ENCODE results near the gene CGB8. TPM values are rescaled to one million over a fixed set of nuclear protein-coding genes. Genes with fewer than 3 reads are reported as not detected.

CGB8 gene
- total and polyA plus RNA-seq, 2 of the 4 experiments (the other 2 are of a cell fraction) = 0.48 TPM; not detected in 1

GRCh38 chr19:49064768-49065611 lies 16.1 kb upstream of the CGB8 start, which contains the start of gene NTF4:
NTF4 (minus strand) TSS chr19:49064818; CDS start chr19:49061997, 2,821 bp downstream.
- H4K8ac ChIP-seq (ENCODE audit: low read depth in 2 of 2, low read length in 2 of 2) = no peak within 1 kb of the TSS
- no peak within 1 kb of the TSS for H4K91ac ChIP-seq (ENCODE audit: insufficient read depth, low read depth, low read length)
- ATAC-seq (ENCODE audit: low read depth) (peak; percentile 81), DNase-seq (no peak)
- H2BK15ac ChIP-seq (ENCODE audit: low read depth, low read length) = no peak within 1 kb of the TSS
- peaks cover 7% of the 10 kb centered on the region; the same call in 1 of the 2 replicates for H3K9me3 ChIP-seq (ENCODE audit: control insufficient read depth, insufficient read depth, low read length)
- H3K27me3 ChIP-seq (ENCODE audit: control insufficient read depth, insufficient read depth, low read length) = peaks cover 41% of the 10 kb centered on the region
- no peak within 1 kb of the TSS for H3K56ac ChIP-seq (ENCODE audit: extremely low read depth, insufficient read depth, low read length)
- H3K36me3 ChIP-seq (ENCODE audit: control insufficient read depth, insufficient read depth, low read length) = no peaks in the 10 kb centered on the region
- H3K14ac ChIP-seq (replicated peaks; ENCODE audit: low read depth, low read length) = no peak within 1 kb of the TSS; the same call in 1 of the 2 replicates
- no peak within 1 kb of the TSS for H2BK5ac ChIP-seq (ENCODE audit: low read depth, low read length, poor library complexity, severe bottlenecking)
- in situ Hi-C loops (cut with MboI; ENCODE audit: low sequenced_read_pairs) (no loop called here), intact Hi-C loops (cut with micrococcal nuclease) (no loop called here), dilution Hi-C loops (cut with HindIII; ENCODE audit: low sequenced_read_pairs, unreplicated experiment) (no loop called here)
- no peak within 1 kb of the TSS for H4K5ac ChIP-seq (ENCODE audit: low read depth, low read length)
- H2AFZ ChIP-seq (replicated peaks; ENCODE audit: low read length, poor library complexity) = peak within 1 kb of the TSS; percentile 67
- H3K18ac ChIP-seq (ENCODE audit: low read depth, low read length) = no peak within 1 kb of the TSS
- no peak within 1 kb of the TSS for H3K27ac ChIP-seq (ENCODE audit: insufficient read depth, low read length)
- no peaks in the 10 kb centered on the region for H4K20me1 ChIP-seq (ENCODE audit: insufficient read depth, low read length)
- no peak within 1 kb of the TSS for H3K4ac ChIP-seq (ENCODE audit: low read depth, low read length)
- 5% methylated on average over 20 of the region's 53 CpGs; no CpG with 5 or more reads in 1 of the 2 experiments for WGBS, 2 experiments (ENCODE audit: extremely low coverage in 2 of 2, insufficient read length in 1 of 2)
- H3K23ac ChIP-seq (ENCODE audit: low read depth, low read length) = peak within 1 kb of the TSS; percentile 38; the same call in 1 of the 2 replicates
- H3K9me1 ChIP-seq (ENCODE audit: insufficient read depth, low read length) = no peaks in the 10 kb centered on the region
- TF ChIP-seq BHLHE40 (IDR thresholded peaks at IDR 0.05; ENCODE audit: low read depth, low read length) (0 out of 2 replicates have a peak, but pooled peaks have one; percentile 2), NFE2L2 (IDR thresholded peaks at IDR 0.05; ENCODE audit: low read depth, low read length) (no peak)
- peak within 1 kb of the TSS; percentile 52 for H3K4me2 ChIP-seq (ENCODE audit: low read depth, low read length)
- H2BK20ac ChIP-seq (ENCODE audit: low read depth, low read length) = no peak within 1 kb of the TSS
- POLR2A ChIA-PET (ENCODE audit: unreplicated experiment) = no interaction called here
- CTCF ChIA-PET = interaction anchor here (1.3 kb wide), 1 partner anchor 10 kb away, joined by 3 read pairs; no protein-coding TSS in a partner anchor
- no TSS peak for BruUV-seq (replicated peaks)
- no peak within 1 kb of the TSS for H2AK5ac ChIP-seq (ENCODE audit: low read depth, low read length)
- H3K4me3 ChIP-seq (ENCODE audit: insufficient read depth, low read depth, low read length) = peak within 1 kb of the TSS; percentile 19
- H3K9ac ChIP-seq (ENCODE audit: low read depth, low read length) = no peak within 1 kb of the TSS
- no peaks in the 10 kb centered on the region; a peak in 1 of 4 replicates for H3K79me1 ChIP-seq (ENCODE audit: low read depth in 1 of 2, low read length in 2 of 2)
- no peak within 1 kb of the TSS for H2BK120ac ChIP-seq (ENCODE audit: low read depth, low read length)
- H2AK9ac ChIP-seq (replicated peaks; ENCODE audit: low read depth, low read length, poor library complexity) = peak within 1 kb of the TSS; percentile 55
- peaks cover 2% of the 10 kb centered on the region; the same call in 1 of the 2 replicates for H3K4me1 ChIP-seq (ENCODE audit: control insufficient read depth, insufficient read depth, low read length)

Measured in IMR-90 (cell line).